Duodenal mucosa (tissue), 2 donors: ENCODE data around the gene FILIP1L.

Source experiments
- H3K27ac ChIP-seq: one replicate; pipeline ENCODE4 v1.7.0; 2013; ENCODE audit warnings: low read depth, low read length
- H3K27me3 ChIP-seq, 2 donors: one replicate each; pipeline ENCODE4 v1.7.0; 2013; ENCODE audit warnings: low read length in 2 of 2, control low read depth in 1 of 2; ENCODE audit not compliant: insufficient read depth in 2 of 2, control insufficient read depth in 1 of 2
- H3K36me3 ChIP-seq, 2 donors: one replicate each; pipeline ENCODE4 v1.7.0; 2013; ENCODE audit warnings: low read length in 2 of 2, control low read depth in 1 of 2; ENCODE audit not compliant: insufficient read depth in 2 of 2, control insufficient read depth in 1 of 2
- H3K4me1 ChIP-seq, 2 donors: one replicate each; pipeline ENCODE4 v1.7.0; 2013; ENCODE audit warnings: low read length in 2 of 2, control low read depth in 1 of 2; ENCODE audit not compliant: insufficient read depth in 2 of 2, control insufficient read depth in 1 of 2
- H3K4me3 ChIP-seq, 2 donors: one replicate each; pipeline ENCODE4 v1.7.0; 2013; ENCODE audit warnings: low read length in 2 of 2, low read depth in 1 of 2
- H3K9ac ChIP-seq, 2 donors: one replicate each; pipeline ENCODE4 v1.7.0; 2013; ENCODE audit warnings: low read length in 2 of 2, low read depth in 1 of 2
- H3K9me3 ChIP-seq, 2 donors: one replicate each; pipeline ENCODE4 v1.7.0; 2013; ENCODE audit warnings: low read length in 2 of 2, control low read depth in 1 of 2; ENCODE audit not compliant: control insufficient read depth in 1 of 2

FILIP1L gene

DNA sequence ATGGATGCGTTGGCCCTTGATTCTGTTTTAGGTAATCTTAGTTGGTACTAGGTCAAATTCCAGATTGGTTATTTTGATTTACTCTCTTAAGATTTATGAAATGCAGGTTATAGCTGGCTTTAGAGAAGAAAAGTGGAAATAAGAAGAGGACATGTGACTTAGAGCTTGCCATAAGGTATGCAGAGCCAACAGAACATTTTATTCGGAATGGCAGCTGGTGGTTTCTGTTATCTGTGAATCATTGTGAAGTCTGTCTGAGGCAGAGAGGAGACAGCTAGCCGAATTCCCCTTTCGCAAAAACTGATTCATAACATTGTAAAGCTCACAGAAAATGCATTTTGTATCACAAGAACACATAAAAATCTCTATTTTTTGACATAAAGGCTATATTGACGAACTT lies 82.1 kb downstream of the FILIP1L start:
- no peak overlapping the region for H3K9ac ChIP-seq
- H3K27ac ChIP-seq, result no peak overlapping the region
- no peaks in the 10 kb centered on the region for H3K36me3 ChIP-seq
- H3K27me3 ChIP-seq, result no peaks in the 10 kb centered on the region
- H3K4me3 ChIP-seq, result no peak overlapping the region
- peaks cover 6 to 7% of the 10 kb centered on the region in 2 donors for H3K4me1 ChIP-seq
- no peaks in the 10 kb centered on the region for H3K9me3 ChIP-seq

DNA sequence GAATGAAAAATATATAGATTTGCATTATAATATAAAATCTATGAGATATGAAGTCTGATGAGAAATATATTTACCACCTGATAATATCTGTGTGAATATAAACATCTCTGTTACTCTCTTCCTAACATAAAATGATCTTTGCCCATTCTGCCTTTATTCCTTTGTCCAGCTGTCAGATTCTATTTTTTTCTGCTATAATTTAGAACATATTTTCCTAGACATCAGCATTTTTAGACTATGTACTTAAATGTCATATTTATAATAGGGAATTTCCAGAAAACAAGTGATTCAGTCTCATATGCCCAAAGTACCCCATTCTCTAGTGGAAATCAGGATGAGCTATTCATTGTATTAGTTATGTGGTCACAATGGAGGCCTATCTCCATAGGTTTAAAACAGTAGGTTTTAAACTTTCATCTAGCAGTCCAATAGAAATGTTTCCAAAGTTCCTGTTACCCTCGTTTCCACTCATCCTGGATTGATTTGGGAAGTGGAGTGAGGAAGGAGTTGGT lies 83.3 kb downstream of the FILIP1L start:
- H3K4me1 ChIP-seq, result peaks cover 6 to 7% of the 10 kb centered on the region in 2 donors
- H3K27ac ChIP-seq, result no peak overlapping the region
- H3K9me3 ChIP-seq, result no peaks in the 10 kb centered on the region
- H3K27me3 ChIP-seq, result no peaks in the 10 kb centered on the region
- H3K9ac ChIP-seq, result no peak overlapping the region
- H3K4me3 ChIP-seq, result no peak overlapping the region
- no peaks in the 10 kb centered on the region for H3K36me3 ChIP-seq

DNA sequence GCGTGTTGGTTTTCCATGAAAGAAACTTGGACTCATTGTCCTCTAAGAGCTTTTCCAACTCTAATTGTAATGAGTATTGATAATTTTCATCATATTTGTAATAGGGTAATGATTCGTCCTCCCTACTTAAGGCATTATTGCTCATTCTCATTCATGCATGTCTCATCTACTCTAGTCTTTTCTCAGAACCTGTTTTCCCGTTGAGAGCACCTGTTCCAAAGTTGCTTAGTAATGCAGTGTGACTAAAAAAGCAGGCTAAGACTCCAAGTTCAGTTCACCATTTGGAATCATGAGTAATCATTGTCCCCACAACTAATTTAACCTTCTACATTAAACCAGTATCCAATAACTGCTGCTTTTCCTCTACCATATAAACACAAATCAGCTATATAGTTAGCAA lies 84.0 kb downstream of the FILIP1L start:
- Histone ChIP-seq H3K27me3 (no peaks in the 10 kb centered on the region), H3K27ac (no peak overlapping the region), H3K9me3 (no peaks in the 10 kb centered on the region), H3K4me1 (peaks cover 6 to 9% of the 10 kb centered on the region in 2 donors), H3K4me3 (no peak overlapping the region), H3K36me3 (no peaks in the 10 kb centered on the region), H3K9ac (no peak overlapping the region)

DNA sequence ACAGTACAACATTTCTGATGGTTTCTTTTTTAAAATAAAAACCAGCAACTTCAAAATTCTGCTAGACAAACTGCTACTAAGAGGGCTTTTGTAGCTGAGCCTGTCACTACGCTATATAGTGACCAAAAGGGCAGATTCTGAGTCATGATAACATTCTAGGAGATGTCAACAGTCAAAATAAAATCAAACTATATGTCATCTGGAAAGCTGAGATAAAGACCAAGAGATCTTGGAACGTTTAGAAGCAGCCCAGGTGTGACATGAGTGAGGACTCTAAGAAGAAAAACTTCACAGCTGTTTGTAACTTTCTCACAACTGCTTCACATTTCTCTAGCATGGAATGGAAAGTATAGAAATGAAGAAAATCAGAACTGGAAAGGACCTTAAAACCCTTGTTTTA lies 84.6 kb downstream of the FILIP1L start:
- H3K4me3 ChIP-seq, result no peak overlapping the region
- H3K4me1 ChIP-seq, result peaks cover 9 to 14% of the 10 kb centered on the region in 2 donors
- no peaks in the 10 kb centered on the region for H3K36me3 ChIP-seq
- no peak overlapping the region for H3K9ac ChIP-seq
- H3K9me3 ChIP-seq, result no peaks in the 10 kb centered on the region
- H3K27me3 ChIP-seq, result no peaks in the 10 kb centered on the region
- no peak overlapping the region for H3K27ac ChIP-seq

DNA sequence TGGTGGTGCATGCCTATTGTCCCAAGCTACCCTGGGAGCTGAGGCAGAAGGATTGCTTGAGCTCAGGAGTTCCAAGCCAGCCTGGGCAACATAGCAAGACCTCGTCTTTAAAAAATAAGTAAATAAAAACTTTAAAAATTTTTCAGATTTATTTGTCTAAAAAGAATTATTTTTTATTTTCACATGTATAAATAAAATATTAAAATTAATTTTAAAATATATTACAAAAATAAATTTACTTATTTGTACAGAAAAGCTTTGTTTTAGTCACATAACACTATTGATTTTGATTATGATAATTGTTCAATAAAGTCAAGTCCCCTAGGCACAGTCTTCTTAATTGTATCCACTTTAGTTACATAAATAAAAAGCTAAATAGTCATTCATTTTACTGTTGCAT lies 85.2 kb downstream of the FILIP1L start:
- H3K36me3 ChIP-seq, result no peaks in the 10 kb centered on the region
- H3K27ac ChIP-seq, result no peak overlapping the region
- H3K9me3 ChIP-seq, result no peaks in the 10 kb centered on the region
- no peak overlapping the region for H3K9ac ChIP-seq
- H3K4me1 ChIP-seq, result peaks cover 11 to 15% of the 10 kb centered on the region in 2 donors
- no peak overlapping the region for H3K4me3 ChIP-seq
- no peaks in the 10 kb centered on the region for H3K27me3 ChIP-seq

DNA sequence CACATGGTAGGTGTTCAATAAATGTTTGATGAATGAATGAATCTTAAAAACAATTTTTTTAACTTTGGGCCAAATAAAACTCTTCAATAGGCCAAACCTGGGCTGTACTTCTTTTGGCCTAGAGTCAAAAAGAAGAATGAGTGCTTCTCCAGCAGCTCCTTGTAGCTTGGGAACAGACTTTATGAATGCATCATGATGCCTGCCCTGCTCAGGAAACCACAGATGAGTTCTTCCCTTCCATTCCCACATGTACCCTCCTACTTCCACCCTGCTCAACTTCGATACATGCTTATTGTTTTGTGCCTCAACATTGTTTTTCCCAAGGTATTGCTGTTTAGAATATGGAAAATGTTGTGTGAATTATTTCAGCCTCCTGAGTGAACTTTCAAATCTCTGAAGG lies 87.0 kb downstream of the FILIP1L start:
- Histone ChIP-seq H3K4me3 (no peak overlapping the region), H3K27me3 (no peaks in the 10 kb centered on the region), H3K36me3 (no peaks in the 10 kb centered on the region), H3K9me3 (no peaks in the 10 kb centered on the region), H3K4me1 (peaks cover 11 to 22% of the 10 kb centered on the region in 2 donors), H3K9ac (no peak overlapping the region), H3K27ac (no peak overlapping the region)

DNA sequence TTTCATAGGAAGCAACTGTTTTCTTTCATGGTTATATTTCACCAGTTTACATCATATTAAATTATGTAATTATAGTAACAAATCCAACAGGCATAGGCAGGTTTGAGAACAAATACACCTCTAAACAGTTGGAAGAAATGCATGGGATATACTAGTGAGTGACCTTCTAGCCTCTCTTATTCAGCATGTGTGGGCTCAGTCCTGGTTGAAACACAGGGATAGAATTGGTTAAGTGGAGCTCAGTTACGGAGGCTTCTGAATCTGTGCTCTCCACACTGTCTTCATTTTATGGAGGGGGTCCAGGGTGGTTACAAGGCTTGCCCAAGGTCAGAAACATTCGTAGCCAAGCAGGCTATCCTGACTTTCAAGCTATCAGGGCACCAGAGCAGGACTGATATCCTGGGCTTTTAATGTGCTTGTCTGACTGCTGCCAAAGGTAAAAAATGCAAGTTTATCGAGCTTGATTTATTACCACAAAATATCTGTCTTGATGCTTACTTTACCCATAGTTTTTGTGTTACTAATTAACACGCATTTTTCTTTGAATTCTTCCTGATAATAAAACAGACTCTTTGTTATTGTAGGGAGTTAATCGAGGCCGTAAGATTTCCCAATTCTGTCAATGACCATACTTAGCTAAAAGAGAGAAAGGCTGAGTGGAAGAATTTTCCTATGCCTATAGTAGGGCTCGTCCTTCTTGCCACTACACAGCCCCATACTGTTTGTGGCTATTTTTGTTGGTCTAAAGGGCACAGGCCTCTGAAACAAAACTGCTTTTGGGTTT lies 89.6 kb downstream of the FILIP1L start:
- Histone ChIP-seq H3K9ac (no peak overlapping the region), H3K4me1 (peaks cover 11 to 22% of the 10 kb centered on the region in 2 donors), H3K27ac (no peak overlapping the region), H3K36me3 (no peaks in the 10 kb centered on the region), H3K9me3 (no peaks in the 10 kb centered on the region), H3K27me3 (no peaks in the 10 kb centered on the region), H3K4me3 (peak overlapping the region; percentile 20 to 24)

DNA sequence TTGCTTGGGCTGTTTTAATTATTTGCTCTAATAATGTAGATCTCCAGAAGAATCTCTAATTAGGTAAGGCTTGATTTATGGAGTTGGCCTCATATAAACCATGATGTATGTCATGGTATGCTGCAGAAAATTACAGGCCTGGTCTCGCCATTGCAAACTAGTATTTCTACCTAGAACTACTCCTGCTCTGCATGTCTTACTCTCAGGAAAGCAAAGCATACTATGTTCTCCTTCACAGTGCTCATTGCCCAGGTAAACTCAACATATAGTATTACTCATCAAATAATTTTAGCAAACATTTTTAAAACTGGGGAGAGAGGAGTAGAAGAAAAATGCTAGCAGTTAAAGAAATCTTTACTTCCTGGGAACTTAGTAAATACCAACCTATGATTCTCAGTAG lies 90.7 kb downstream of the FILIP1L start:
- H3K9ac ChIP-seq, result no peak overlapping the region
- H3K27ac ChIP-seq, result no peak overlapping the region
- no peaks in the 10 kb centered on the region for H3K27me3 ChIP-seq
- no peaks in the 10 kb centered on the region for H3K9me3 ChIP-seq
- H3K4me3 ChIP-seq, result no peak overlapping the region
- H3K4me1 ChIP-seq, result peaks cover 11 to 22% of the 10 kb centered on the region in 2 donors
- H3K36me3 ChIP-seq, result no peaks in the 10 kb centered on the region

DNA sequence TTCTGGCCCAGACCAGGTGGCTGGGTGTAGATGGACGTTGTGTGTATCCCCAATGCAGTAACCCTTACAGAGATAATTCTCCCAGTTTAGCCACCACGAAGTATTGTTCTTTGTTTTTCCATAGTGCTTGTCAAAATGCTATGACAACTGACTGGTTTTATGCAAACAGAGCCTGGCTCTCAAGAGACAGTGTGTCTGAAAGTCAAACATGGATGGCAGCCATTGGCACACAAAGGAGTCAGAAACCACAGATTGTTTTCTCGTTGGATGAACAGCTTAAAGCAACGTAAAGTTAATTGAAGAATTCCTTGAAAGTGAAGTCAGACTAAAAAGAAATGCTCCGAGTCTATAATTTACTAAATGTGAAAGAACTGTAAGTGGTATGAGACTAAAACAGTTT lies 91.2 kb downstream of the FILIP1L start:
- Histone ChIP-seq H3K4me1 (peaks cover 11 to 22% of the 10 kb centered on the region in 2 donors), H3K27me3 (no peaks in the 10 kb centered on the region), H3K27ac (no peak overlapping the region), H3K36me3 (no peaks in the 10 kb centered on the region), H3K9ac (no peak overlapping the region), H3K4me3 (no peak overlapping the region), H3K9me3 (no peaks in the 10 kb centered on the region)

DNA sequence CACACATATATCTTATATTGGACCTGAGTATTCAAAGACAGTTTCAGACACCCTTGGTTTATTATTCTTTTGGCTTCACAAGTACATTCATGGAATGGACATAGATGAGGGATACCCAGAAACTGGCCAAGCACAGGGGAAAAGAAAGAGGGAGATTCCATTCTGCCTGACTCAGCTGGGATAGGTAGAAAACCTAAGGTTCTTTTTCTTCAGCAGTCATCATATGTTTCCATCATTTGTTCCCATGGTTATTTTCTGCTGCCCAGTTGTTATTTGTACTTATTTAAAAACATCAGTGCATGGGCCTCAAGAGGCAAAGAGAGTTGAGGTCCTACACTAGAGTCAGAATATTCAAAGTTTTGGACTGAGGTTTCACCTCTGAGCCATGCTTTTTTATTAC lies 91.8 kb downstream of the FILIP1L start:
- Histone ChIP-seq H3K4me1 (peaks cover 11 to 22% of the 10 kb centered on the region in 2 donors), H3K4me3 (no peak overlapping the region), H3K36me3 (no peaks in the 10 kb centered on the region), H3K27me3 (no peaks in the 10 kb centered on the region), H3K9ac (no peak overlapping the region), H3K27ac (no peak overlapping the region), H3K9me3 (no peaks in the 10 kb centered on the region)
